Activated T-helper 1 cell treated with anti-CD3 and anti-CD28 coated beads, Interleukin-2, amount 50 U/mL, for 16 hours (primary cell): ENCODE measurements around the gene ADCY9.
"Not testable (repeated sequence)": the region's sequence is repeated elsewhere in the genome, so short reads cannot be mapped to it uniquely, and the experiment has no call there.

Experiments
- DNase-seq, 2 donors: peaks; one replicate each; pipeline ENCODE4 v3.0.0-alpha.2; 2020; ENCODE audit warnings: low read depth in 1 of 2, low spot score in 1 of 2

The ADCY9 gene

DNA sequence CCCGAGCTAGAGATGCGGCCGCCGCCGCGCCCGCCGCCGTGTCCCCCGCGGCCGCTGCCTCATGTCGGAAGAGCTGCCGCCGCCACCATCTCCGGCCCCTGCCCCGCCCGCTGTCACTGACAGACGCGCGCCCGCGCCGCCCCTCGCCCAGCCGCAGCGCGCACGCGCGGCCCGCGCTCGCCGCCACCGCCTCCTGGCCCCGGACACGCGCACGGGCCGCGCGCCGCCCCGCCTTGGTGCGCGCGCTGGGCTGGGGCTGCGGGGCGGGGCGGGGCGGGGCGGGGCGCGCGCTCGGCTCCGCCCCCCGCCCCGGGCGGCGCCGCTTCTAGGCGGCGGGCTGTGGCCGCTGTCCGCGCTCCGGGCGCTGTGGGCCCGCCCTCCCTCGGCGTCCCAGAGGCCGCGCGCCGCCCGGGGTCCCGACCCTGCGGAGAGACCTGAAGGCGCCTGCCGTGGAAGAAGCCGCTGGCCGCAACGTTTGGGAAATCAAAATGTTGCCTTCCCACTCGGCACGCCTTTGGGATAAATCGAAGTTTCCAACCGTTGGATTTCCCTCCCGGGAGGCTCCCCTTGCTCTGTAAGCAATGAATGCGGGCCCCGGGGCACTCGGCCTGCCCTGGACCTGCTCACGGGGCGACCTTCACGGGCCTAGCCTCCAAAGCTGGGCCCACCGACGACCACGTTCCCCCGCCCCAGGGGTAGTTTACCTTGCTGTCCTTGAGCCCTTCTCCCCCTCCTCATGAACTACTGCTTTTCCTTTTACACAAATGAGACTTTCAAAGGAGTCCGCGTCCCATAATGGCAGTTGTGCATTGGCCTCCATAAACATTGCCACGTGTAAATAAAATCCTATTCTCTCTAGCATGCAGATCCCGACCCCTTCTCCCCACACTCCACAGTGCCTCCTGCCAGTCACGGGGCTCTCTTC lies at the start of gene ADCY9:
ADCY9 (minus strand) TSS at position 118 of the 925 bp plus-strand sequence. CDS start 1,000 bp downstream, outside the sequence.
- DNase-seq: peak; percentile 48 to 69

DNA sequence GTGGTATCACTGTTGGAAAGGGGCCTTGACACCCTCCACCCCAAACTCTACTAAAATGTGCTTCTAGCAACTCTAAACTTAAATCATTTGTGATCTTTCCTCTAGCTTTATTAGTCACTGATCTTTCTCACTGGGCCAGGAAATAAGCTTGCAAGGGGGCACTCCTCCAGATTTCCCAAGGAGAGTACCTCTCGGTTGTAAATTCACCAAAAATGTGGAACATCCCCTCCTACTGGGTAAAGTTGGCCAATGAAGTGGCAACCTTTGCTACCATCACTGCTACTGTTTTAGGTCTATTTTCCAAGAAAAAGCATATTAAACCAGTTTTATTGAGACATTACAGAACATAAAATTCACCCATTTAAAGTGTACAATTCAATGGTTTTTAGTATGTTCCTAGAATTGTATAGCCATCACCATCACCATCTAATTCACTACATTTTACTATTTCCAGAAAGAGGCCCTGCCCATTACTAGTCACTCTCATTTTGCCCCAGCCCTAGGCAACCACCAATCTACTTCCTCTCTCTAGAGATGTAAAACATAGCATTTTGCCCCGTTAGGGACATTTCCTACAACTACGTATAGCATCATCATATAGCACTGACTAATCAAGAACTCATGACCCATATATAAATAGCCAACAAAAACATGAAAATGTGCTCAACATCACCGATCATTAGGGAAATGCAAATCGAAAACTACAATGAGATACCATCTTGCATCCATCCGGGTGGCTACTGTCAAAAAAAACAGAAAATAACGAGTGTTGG lies 44.6 kb upstream of the ADCY9 start:
- no peak for DNase-seq

DNA sequence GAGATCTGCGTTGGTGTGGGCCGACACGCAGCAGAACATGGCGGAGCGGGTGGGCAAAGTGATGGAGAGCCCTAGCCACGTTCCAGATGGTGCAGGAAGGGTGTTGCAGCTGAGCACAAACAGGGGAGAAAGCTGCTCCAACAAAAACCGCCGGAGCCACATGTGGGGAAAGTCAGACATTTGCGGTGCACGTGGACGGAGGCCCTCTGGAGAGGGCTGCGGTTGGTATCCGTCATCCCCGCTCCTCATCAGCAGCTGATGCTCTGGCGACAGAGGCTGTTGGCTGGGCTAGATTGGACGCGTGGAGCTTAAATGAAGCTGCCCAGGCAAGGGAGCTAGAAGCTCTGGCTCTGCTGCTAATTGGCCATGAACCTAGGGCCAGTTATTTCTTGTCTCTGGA lies 43.5 kb upstream of the ADCY9 start:
- DNase-seq: no peak

DNA sequence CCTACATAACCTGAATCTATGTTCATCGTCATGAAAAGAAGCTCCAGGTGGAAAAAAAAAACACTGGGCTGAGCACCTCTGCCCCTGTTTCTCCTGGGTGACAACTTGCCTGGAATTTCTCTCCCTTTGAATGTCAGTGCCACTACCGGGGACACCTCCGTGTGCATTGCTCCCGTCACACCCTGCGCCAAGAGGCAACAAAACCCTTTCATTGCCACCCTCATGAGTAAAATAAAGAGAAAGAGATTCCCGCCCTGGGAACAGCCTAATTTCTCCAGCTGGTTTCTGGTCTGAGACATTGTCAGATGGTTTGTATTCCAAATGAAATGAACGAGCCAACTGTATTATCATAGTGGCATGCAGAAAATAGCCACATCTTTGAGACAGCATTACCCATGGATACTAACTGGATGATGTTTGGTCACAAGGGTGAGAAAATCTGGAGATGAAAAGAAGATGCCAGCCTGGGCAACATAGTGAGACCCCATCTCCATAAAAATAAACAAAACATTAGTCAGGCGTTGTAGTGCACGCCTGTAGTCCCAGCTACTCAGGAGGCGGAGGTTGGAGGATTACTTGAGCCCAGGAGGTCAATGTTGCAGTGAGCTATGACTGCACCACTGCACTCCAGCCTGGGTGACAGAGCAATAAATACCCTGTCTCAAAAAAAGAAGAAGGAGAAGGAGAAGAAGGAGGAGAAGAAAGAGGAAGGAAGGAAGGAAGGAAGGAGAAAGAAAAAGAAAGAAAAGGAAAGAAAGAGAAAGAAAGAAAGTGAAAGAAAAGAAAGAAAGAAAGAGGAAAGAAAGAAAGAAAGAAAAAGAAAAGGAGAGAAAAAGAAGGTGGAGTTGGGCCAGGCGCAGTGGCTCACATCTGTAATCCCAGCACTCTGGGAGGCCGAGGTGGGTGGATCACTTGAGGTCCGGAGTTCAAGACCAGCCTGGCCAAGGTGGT lies 42.2 kb upstream of the ADCY9 start:
- DNase-seq: no peak

DNA sequence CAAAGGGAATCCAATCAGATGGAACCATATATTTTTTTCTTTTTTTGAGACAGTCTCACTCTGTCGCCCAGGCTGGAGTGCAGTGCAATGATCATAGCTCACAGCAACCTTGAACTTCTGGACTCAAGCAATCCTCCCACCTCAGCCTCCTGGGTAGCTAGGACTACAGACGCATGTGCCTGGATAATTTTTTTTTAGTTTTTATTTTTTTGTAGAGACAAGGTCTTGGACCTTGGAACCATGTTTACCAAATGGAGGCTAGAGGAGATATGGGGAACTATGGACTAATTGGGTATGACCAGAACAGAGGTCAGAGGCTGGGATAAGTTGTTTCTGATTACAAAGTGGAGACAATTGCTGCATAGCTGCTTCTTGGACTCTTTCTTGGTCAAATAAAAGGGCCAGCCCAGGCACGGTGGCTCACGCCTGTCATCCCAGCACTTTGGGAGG lies 41.2 kb upstream of the ADCY9 start:
- DNase-seq: no peak

DNA sequence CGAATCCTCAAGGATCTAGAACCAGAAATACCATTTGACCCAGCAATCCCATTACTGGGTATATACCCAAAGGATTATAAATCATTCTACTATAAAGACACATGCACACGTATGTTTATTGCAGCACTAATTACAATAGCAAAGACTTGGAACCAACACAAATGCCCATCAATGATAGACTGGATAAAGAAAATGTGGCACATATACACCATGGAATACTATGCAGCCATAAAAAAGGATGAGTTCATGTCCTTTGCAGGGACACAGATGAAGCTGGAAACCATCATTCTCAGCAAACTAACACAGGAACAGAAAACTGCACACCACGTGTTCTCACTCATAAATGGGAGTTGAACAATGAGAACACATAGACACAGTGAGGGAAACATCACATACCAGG lies 40.3 kb upstream of the ADCY9 start:
- not testable (repeated sequence) for DNase-seq

DNA sequence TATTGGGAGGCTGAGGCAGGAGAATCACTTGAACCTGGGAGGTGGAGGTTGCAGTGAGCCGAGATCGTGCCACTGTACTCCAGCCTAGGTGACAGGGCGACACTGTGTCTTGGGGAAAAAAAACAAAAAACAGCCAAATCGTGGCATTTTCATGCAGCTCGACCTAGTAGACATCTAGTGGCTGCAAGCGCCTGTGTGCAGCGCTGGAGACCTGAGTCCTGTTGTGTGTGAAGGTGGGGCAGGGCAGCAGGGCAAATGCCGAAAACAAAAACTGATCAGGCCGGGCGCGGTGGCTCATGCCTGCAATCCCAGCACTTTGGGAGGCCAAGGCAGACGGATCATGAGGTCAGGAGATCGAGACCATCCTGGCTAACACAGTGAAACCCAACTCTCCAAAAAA lies 37.1 kb upstream of the ADCY9 start:
- DNase-seq: not testable (repeated sequence)

DNA sequence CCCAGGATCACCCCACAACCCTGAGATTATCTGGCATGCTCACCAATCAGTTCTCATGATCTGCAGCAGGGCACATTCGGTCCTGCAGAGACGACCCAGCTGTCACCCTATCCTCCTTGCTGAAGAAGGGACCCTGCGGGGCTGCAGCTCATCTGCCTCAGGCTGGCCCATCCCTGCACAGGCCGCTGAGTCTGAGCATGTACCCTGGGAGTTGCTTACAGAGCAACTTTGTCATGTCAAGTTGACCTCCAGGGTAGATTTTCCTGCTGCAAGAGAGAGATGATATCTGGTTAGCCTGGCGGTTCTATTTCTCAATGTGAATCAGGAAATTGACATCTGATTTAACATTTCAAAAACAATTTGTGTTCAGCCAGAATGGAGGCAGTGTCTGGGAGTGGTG lies 36.0 kb upstream of the ADCY9 start:
- DNase-seq: no peak

DNA sequence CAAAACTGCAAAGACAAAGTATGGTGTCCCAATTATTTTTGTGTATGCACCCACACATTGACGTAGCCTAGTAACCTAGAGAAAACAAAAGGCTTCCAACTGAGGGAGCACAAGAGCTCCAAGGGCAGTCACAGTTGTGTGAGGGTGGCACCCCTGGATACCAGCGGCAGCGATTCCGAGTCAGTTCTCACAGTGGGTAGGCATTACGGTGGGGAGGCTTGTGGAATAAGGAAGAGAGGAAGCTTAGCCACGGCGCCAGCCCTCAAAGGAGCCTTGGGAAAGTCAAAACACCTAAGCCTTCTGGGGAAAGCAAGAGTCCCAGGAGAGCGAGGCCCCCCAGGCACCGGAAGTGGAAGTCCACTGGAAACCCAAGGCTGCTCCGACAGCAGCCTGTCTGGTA lies 31.0 kb upstream of the ADCY9 start:
- DNase-seq: no peak

DNA sequence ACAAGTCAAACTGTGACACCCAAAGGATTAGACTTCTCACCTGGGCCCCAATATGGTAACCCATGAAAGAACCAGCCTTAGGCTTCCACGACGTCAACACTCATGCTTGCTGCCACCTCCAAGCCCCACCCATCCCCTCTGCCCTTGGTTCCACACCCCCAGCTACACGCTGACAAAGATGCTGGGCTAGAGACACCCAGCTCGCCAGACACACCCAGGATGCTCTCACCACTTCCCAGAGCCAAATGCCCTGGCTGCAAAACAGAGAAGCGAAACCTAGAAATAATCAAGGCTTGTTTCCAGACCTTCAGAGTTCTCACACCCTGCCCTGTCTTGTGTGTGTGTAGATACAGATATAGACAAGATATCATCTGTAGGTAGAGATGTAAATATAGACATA lies 26.0 kb upstream of the ADCY9 start:
- peak in 1 of 2 donors; percentile 7 for DNase-seq

DNA sequence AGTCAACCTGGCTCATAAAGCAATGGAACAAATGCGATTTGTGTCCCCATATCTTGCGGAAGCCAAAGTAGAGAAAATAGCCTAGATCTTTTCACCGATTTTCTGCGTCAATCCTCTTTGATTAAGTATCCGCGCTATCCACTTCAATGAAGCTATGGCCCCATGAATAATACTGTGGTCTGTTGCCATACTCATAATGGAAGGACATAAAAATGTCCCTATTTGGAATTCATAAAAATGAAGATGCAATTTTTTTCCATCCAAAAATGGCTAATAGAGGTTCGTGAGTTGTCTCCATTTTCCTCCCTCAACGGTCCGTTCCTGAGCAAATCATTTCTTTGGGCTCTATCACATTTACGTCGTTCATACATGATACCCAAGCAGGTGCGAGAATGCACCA lies 25.4 kb upstream of the ADCY9 start:
- no peak for DNase-seq

DNA sequence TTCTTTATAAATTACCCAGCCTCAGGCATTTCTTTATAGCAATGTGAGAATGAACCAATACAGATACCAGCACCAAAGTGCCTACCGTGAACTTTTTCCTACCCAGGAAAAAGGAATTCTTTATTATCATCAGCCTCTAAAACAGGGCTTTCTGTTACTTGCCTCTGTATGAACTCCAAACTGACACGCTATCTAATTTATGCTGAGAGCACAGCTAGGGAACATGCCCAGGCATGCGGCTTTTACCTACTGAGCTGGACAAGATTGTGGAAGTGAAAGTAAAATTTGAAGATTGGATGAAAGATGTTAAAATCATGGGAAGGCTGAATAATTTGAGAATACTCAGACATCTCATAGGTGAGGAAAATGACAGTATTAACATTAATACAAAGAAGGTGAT lies 24.4 kb upstream of the ADCY9 start:
- no peak for DNase-seq

DNA sequence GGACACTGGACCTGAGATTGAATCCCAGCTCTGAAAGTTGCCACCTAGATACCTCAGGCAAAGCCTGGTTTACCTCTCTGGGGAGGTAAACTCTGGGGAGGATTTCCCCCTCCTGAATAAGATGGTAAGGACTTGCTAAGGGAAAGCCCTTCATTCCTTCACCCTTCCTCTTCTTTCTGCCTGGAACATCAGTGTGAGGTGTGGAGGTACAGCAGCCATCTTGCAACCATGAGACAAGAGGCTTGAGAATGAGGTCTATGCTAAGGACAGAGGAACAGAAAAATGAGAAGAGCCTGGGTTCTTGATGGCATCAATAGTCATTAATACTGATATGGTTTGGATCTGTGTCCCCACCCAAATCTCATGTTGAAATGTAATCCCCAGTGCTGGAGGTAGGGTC lies 23.7 kb upstream of the ADCY9 start:
- DNase-seq: no peak

DNA sequence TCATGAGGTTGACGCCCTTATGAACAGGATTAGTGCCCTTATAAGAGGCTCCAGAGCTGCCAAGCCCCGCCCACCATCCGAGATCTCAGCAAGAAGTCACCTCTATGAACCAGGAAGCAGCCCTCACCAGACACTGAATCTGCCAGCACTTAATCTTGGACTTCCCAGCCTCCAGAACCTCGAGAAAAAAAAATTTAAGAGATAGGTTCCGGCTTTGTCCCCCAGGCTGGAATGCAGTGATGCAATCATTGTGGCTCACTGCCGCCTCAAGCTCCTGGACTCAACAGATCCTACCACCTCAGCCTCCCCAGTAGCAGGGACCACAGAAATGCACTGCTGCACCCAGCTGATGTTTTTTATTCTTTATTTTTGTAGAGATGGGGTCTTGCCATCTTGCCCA lies 22.5 kb upstream of the ADCY9 start:
- no peak for DNase-seq

DNA sequence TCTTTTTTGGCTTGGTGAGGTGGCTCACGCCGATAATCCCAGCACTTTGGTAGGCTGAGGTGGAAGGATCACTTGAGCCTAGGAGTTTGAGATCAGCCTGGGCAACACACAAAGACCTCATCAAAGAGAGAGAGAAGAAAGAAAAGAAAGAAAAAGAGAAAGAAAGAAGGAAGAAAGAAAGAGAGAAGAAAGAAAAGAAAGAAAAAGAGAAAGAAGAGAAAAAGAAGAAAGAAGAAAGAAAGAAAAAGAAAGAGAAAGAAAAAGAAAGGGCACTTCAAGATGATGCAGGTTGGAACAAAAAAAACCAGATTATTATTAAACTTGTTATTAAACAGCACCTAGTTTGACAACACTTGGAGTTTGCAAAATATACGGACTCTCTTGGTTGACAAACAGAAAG lies 21.2 kb upstream of the ADCY9 start:
- DNase-seq: no peak

DNA sequence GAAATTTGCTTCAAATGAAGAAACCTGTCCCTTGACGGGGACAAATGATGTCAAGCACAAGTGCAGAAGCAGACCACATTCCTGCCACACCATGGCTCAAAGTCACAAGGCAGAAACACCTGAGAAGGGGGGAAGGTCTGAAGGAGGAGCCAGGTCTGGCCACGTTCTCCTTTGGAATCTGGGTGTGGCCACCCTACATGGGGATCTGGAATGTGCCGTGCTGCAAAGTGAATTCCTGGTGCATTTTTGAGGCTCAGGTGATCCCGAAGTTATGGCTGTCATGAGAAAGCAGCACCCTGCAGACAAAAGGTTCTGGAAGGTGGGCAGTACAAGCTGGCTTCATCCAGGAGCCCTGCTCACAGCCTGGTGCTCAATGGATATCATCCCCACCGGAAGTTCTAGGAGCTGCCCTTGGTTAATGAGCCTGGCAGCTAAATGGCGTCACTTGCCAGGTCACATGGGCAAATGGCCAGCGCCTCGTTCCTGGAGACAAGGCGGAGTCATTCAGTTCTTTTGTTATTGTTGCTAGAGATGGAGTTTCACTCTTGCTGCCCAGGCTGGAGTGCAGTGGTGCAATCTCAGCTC lies 20.1 kb upstream of the ADCY9 start:
- DNase-seq: no peak

DNA sequence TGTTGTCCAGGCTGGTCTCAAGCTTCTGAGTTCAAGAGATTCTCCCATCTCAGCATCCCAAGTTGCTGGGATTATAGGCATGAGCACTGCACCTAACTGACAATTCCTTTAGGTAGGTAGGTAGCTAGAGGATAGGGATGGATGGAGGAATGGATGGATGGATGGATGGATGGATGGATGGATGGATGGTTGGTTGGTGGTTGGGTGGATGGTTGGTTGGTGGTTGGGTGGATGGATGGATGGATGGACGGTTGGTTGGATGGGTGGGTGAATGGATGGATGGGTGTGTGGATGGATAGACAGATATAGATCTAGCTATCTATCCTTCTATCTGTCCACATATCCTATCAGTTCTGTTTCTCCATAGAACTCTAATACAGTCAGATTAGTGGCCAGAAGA lies 19.3 kb upstream of the ADCY9 start:
- no peak for DNase-seq

DNA sequence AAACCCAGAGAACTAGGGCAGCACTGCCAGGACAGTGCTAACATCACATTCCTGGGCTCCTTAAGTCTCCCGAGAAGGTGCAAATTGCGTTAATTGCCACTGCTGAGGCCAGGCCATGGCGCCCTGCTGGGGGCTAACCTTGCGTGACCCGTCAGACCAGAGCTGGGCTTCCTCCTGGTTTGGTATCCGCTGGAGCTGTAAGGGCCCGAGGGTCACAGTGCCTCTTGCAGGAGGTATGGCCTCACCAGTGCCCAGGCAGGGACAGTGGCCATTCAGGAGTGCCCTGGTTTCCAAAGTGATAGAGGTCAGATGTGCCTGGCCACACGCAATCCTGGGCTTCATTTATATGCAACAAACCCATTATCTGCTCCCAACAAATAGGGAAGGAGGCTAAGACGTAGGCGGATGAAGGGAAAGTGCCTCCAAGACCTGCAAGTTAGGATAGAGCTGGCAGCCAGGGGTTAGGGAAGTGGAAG lies 17.7 kb upstream of the ADCY9 start:
- DNase-seq: no peak

DNA sequence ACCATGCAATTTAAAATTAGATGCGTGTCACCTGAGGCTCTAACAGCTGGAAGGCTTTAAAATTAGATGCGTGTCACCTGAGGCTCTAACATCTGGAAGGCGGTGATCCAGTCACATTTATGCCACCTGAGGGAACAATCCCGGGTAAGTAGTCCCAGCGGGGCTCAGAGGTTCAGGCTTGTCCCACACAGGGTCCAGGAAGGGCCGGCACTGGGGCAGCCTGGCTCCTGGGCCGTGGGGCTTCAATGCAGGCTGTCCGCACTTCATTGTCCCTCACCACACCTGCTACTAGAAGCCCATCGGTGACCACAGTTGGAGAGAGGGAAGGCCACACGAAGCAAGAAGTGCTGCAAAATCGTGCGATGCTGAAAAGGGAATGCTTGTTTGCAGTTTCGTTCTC lies 15.4 kb upstream of the ADCY9 start:
- DNase-seq: no peak

DNA sequence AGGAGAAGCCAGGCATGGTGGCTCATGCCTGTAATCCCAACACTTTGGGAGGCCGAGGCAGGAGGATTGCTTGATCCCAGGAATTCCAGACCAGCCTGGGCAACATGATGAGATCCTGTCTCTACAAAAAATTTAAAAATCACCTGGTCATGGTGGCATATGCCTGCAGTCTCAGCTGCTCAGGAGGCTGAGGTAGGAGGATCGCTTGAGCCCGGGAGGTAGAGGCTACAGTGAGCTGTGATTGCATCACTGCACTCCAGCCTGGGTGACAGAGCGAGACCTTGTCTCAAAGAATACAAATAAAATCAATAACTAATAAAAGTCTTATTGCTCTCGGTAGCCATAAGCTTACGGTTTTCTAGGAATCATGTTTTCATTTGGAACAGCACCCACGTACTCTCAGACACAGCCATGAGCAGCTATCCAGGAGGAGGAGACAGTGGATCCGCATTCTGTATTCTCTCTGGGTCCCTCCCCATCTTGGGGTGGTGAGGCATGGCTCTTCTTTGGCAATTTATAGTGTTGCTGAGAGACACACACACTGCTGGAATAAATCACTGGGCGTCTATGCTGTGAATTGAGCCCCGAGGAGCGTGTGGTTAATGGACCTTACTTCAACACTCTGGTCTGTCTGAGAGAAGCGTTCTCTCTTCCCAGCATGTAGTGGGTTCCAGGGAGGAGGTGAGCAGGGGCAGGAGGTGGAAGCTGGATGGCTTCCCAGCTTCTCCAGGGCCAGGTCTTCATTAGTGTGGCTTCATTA lies 8.5 kb upstream of the ADCY9 start:
- DNase-seq: no peak
